Cardiac muscle cell (in vitro differentiated cells and primary cell): ENCODE results near the gene ACTA2. TPM values are rescaled to one million over a fixed set of nuclear protein-coding genes. Genes with fewer than 3 reads are reported as not detected.
"Not testable (repeated sequence)": the region's sequence is repeated elsewhere in the genome, so short reads cannot be mapped to it uniquely, and the experiment has no call there.

ENCODE experiments used
- DNase-seq, 2 donors: peaks; one replicate each; pipeline versions ENCODE4 v3.0.0 to v3.0.0-alpha.2; 2010 to 2017; ENCODE audit warnings: low read depth in 1 of 2, low spot score in 1 of 2
- H3K27ac ChIP-seq: fragments of 200-600 bp; sonication (generic); 2 replicates; pipeline ENCODE4 v1.5.1; 2016
- H3K27me3 ChIP-seq: fragments of 200-600 bp; sonication (generic); 2 replicates; pipeline ENCODE4 v1.6.0; 2016; ENCODE audit warnings: control low read depth
- H3K36me3 ChIP-seq: fragments of 200-600 bp; sonication (generic); 2 replicates; pipeline ENCODE4 v1.5.1; 2016; ENCODE audit warnings: control low read depth
- H3K4me1 ChIP-seq: fragments of 200-600 bp; sonication (generic); 2 replicates; pipeline ENCODE4 v1.8.1; 2017; ENCODE audit warnings: low read depth, mild to moderate bottlenecking, mixed run types
- H3K4me3 ChIP-seq: fragments of 200-600 bp; sonication (generic); 2 replicates; pipeline ENCODE4 v1.5.1; 2016; ENCODE audit warnings: mild to moderate bottlenecking
- H3K9me3 ChIP-seq: fragments of 200-600 bp; sonication (generic); 2 replicates; pipeline ENCODE4 v1.5.1; 2017; ENCODE audit warnings: low read depth, mild to moderate bottlenecking, control low read depth
- polyA plus RNA-seq: library from polyadenylated mRNA; unstranded; fragments of >200 nt; fragmentation: Nextera tagmentation; extraction: Ambion mirVana; gene quantifications from 2 replicates; pipeline ENCODE4 v1.2.1, GENCODE V29; 2016
- total RNA-seq: library from RNA; depleted of rRNA; stranded (reverse); fragments of >200 nt; gene quantifications from 2 replicates; pipeline ENCODE4 v1.2.3, GENCODE V29; 2016
- TF ChIP-seq, protein P1 (sequence below): IDR thresholded peaks from 2 replicates; pipeline ENCODE4 v1.5.1; 2012; ENCODE audit warnings: low read depth, mild to moderate bottlenecking, low read length

Gene ACTA2
- total and polyA plus RNA-seq, 2 experiments from 2014 or later: 405 to 2,064 TPM

GRCh38 chr10:88934900-88935672, 17.5 kb downstream of the ACTA2 start:
- Histone ChIP-seq H3K4me1 (no peaks in the 10 kb centered on the region), H3K36me3 (peaks cover 14% of the 10 kb centered on the region), H3K4me3 (no peak overlapping the region), H3K27me3 (no peaks in the 10 kb centered on the region), H3K9me3 (no peaks in the 10 kb centered on the region), H3K27ac (peak overlapping the region; percentile 2)
- TF ChIP-seq, protein P1, sequence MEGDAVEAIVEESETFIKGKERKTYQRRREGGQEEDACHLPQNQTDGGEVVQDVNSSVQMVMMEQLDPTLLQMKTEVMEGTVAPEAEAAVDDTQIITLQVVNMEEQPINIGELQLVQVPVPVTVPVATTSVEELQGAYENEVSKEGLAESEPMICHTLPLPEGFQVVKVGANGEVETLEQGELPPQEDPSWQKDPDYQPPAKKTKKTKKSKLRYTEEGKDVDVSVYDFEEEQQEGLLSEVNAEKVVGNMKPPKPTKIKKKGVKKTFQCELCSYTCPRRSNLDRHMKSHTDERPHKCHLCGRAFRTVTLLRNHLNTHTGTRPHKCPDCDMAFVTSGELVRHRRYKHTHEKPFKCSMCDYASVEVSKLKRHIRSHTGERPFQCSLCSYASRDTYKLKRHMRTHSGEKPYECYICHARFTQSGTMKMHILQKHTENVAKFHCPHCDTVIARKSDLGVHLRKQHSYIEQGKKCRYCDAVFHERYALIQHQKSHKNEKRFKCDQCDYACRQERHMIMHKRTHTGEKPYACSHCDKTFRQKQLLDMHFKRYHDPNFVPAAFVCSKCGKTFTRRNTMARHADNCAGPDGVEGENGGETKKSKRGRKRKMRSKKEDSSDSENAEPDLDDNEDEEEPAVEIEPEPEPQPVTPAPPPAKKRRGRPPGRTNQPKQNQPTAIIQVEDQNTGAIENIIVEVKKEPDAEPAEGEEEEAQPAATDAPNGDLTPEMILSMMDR: peak; percentile 89
- DNase-seq: peak; percentile 85 to 86

DNA sequence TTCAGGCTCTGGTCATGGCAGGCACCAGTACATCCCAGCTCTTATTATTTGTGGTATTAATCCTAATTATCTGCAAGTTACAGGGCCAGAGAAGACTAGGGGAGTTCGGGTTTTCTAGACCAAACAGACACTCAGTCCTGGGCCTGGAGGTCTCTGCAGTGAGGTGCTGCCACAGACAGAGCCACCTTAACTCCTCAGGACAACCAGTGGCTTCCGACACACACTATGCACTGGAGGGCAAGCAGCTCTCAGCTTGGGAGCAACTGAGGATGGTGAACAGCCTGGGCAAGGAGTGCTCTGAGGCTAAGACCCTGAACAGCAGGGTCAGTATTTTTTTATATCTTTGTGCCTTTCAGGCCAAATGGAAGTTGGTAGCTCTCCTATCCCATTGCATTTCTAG, 19.0 kb downstream of the ACTA2 start:
- peaks cover 8% of the 10 kb centered on the region for H3K36me3 ChIP-seq
- H3K4me3 ChIP-seq: no peak overlapping the region
- H3K4me1 ChIP-seq: no peaks in the 10 kb centered on the region
- TF ChIP-seq, protein P1: no peak
- H3K9me3 ChIP-seq: no peaks in the 10 kb centered on the region
- H3K27ac ChIP-seq: no peak overlapping the region
- H3K27me3 ChIP-seq: no peaks in the 10 kb centered on the region
- no peak for DNase-seq

- DNase-seq: peak; percentile 84 to 89
- Histone ChIP-seq H3K27ac (no peak overlapping the region), H3K36me3 (peaks cover 3% of the 10 kb centered on the region), H3K4me1 (no peaks in the 10 kb centered on the region), H3K9me3 (no peaks in the 10 kb centered on the region), H3K27me3 (no peaks in the 10 kb centered on the region), H3K4me3 (no peak overlapping the region)
- TF ChIP-seq, protein P1: peak; percentile 92
Observed at GRCh38 chr10:88932539-88933256, 19.9 kb downstream of the ACTA2 start.

DNA sequence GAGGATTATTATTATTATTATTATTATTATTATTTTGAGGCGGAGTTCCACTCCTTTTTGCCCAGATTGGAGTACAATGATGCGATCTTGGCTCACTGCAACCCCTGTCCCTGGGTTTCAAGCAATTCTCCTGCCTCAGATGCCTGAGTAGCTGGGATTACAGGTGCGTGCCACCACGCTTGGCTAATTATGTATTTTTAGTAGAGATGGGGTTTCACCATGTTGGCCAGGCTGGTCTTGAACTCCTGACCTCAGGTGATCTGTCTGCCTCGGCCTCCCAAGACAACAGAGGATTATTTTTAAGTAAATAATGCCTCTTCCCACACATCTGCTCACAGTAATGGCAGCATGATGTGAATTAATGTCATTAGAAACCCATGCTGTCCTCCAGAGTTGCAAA, 20.5 kb downstream of the ACTA2 start:
- H3K4me3 ChIP-seq, DNase-seq, H3K36me3 ChIP-seq, H3K4me1 ChIP-seq, H3K9me3 ChIP-seq, H3K27me3 ChIP-seq, H3K27ac ChIP-seq: not testable (repeated sequence)

DNA sequence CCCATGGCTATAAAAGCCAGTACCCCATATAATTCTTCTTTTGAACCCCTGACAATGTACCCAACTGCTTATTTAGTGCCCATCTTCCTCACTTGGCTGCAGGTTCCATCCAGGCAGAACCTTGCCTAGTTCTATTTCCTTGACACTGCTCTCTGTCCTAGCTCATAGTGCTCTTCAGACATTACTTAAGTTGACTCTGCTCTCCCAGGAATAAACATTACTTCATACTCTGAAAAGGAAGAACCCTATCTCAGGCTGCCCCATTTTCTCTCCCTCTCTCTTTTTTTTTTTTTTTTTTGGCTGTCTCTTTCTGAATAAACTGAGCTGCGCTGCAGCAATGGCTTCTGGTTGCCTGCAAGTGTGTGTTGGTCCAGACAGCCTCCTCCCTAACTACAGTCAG, 21.0 kb downstream of the ACTA2 start:
- Histone ChIP-seq H3K4me1 (no peaks in the 10 kb centered on the region), H3K27me3 (no peaks in the 10 kb centered on the region), H3K36me3 (no peaks in the 10 kb centered on the region), H3K9me3 (no peaks in the 10 kb centered on the region), H3K27ac (no peak overlapping the region), H3K4me3 (no peak overlapping the region)
- TF ChIP-seq, protein P1: no peak
- DNase-seq: peak in 1 of 2 donors; percentile 45

GRCh38 chr10:88928254-88928653, 24.3 kb downstream of the ACTA2 start:
- H3K27me3 ChIP-seq: no peaks in the 10 kb centered on the region
- H3K4me1 ChIP-seq: no peaks in the 10 kb centered on the region
- no peak for DNase-seq
- H3K27ac ChIP-seq: no peak overlapping the region
- H3K9me3 ChIP-seq: no peaks in the 10 kb centered on the region
- TF ChIP-seq, protein P1: no peak
- no peaks in the 10 kb centered on the region for H3K36me3 ChIP-seq
- H3K4me3 ChIP-seq: no peak overlapping the region
